Posterior cingulate gyrus (tissue), 11 donors: Measurements from ENCODE around the gene LRRC49.
"Not testable (repeated sequence)": the region's sequence is repeated elsewhere in the genome, so short reads cannot be mapped to it uniquely, and the experiment has no call there.

Source experiments
- DNase-seq, 10 donors: peaks; one replicate each; pipeline versions ENCODE4 v3.0.0 to v3.0.0-alpha.2; 2020 to 2021; ENCODE audit warnings: mixed read lengths in 3 of 10
- intact Hi-C: fragments of 100-400 bp; cut with DNase I; formaldehyde crosslinking; loops from one replicate; pipeline ENCODE4 v1.15.1; 2023

LRRC49 gene

DNA sequence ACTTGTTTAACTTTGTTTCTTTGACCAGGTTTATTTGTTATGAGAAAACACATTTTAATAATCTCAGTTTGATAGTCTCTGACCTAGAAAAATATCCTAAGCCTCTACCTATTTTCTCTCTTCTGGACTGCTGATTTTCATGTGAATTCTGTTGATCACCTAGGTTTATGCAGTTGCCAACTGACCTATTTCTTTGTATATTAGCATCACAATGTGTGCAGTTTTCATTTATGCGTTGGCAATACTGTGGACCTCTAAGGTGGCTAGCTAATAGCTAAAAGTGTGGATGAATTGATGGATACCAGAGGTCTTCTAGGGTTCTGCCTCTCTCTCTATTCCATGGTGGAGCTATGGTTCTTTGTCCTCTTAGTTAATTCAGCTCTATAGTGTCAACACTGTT, 72.1 kb downstream of the LRRC49 start:
- no peak for DNase-seq
- intact Hi-C loops, result no loop called here

DNA sequence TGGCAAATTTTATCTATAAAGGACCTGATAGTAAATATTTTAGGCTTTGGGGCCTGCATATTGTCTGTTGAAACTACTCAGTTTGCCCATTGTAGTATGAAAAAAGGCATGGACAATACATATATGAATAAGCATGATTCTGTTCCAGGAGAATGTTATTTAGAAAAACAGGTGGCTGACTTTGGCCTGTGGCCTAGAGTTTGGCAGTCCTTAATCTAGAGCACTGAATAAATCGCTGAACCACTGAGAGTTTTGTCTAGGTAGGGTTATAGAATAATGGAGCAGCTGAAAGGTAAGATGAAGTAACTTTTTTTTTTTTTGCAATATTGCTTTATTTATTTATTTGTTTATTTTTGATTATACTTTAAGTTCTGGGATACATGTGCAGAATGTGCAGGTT, 75.0 kb downstream of the LRRC49 start:
- intact Hi-C loops, result no loop called here
- DNase-seq, result no peak

DNA sequence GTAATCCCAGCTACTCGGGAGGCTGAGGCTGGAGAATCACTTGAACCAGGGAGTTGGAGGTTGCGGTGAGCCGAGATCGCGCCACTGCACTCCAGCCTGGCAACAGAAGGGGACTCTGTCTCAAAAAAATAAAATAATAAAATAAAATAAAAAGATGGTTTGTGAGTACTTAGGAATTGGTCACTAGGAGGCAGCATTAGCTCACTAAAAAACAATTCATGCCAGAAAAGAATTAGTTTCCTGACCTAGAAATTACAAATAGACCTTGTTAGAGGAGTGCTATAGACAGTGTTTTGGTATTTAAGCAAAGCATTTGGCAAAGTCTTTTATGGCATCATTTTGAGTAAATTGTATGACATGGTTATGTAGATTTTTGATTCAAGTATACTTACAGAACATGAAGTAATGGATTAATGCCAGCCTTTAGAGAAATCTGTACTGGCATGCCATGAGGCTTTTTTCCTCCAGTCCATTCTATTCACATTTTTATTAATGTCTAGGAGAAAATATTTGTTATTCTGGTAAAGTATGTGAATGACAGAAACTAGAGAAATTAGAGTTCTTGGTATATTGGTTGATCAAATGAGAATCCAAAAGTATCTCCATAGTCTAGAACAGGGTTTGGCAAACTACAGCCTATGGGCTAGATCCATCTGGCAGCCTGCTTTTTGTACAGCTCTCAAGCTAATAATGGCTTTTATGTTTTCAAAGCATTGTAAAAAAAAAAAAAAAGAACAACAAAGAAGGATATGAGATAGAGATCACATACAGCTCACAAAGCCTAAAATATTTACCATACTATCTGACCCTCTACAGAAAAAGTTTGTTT, 81.6 kb downstream of the LRRC49 start:
- DNase-seq, result no peak
- intact Hi-C loops, result loop anchor here (10.0 kb wide), 1 partner anchor 471 kb away; no protein-coding TSS in a partner anchor

DNA sequence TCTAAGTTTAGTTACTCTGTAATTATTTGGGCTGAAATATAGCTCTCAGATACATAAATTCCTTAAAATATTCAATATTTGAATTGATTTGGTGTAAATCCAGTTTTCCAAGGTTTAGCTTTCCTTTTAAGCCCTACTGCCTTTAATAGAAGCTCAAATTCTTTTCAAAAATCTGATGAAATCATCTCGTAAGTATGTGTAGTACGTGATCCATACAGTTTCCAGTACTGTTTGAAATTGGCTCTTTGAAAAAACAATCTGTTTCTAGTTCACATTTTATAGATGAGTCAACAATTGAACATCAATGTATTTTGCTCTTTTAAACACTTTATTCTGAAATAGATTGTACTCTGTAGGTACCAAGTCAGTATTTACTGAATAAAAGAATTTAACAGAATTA, 84.2 kb downstream of the LRRC49 start:
- no peak for DNase-seq
- intact Hi-C loops, result loop anchor here (10.0 kb wide), 1 partner anchor 468 kb away; no protein-coding TSS in a partner anchor

DNA sequence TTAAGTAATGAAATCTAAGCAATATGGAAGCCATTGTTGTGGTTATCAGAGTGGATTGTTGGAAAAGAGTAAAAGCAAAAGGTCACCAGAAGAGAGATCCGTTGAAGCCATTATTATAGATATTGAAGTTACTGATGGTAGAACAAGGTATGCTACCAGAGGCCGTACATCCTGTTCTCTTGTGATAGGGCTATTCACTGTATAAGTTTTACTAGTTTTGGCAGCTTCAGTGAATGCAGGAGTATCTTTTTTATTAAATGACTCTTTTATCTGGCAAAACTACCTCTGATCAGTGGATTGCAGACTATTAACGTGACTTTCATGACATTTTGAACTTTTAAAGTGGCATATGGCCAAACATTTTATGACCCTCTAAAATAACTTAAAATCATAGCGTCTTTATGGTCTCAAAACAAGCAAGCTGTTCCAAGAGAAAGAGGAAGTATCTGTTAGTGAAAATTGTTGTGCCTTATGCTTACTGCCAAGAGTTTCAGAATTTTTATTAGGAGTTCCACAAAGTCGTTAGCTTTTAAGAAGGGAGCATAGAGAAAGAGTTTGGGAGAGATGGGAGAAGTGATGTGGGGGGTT, 102.9 kb downstream of the LRRC49 start:
- no peak for DNase-seq

DNA sequence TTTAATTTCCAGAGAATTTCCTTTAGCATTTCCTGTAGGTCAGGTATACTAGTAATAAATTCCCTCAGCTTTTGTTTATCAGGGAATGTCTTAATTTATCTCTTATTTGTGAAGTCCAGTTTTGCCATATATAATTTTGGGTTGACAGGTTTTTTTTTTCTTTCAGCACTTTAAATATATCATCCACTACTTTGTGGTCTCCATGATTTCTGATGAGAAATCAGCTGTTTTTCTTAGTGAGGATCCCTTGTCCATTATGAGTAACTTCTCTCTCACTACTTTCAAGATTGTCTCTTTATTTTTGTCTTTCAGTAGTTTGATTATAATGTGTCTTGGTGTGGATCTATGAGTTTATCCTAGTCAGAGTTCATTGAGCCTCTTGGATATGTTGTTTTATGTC, 105.7 kb downstream of the LRRC49 start:
- DNase-seq, result no peak
- intact Hi-C loops, result no loop called here

More for the DNA sequence above, 102.9 kb downstream of the LRRC49 start:
- intact Hi-C loops, result no loop called here

DNA sequence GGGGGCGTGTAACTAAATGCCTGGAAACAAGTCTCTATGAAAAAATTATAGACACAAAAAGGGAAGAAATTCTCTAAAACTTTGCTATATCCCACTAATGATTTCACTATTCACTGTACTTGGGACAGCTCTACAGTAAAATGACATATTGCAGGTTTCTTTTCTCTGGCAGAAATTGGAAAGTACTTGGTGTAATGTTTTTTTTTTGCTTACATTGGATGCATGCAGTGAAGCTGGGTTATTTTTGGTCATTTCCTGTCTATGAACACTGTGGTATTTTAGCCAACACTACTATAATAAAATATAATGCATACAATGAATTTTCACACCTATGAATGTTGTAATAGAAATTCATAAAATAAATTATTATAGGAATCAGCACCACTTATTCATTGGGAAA, 109.7 kb downstream of the LRRC49 start:
- no peak for DNase-seq
- intact Hi-C loops, result no loop called here

DNA sequence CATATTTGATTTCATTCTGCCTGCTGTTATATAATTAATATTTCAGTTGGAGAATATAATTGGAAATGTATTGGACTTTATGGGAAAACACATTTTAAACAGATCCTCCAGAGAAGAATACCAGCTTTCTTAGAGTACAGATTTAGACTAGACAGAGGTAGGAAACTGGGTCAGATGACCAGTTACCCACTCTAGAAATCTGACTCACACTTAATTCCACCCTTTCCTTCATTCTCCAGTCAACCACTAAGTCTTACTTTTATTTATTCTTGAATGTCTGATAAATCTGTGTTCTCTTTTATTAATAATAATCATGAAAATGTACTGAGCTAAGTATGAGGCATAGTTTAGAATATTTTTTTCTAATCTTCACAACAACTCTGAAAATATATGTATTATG, 110.7 kb downstream of the LRRC49 start:
- intact Hi-C loops, result no loop called here
- no peak for DNase-seq

DNA sequence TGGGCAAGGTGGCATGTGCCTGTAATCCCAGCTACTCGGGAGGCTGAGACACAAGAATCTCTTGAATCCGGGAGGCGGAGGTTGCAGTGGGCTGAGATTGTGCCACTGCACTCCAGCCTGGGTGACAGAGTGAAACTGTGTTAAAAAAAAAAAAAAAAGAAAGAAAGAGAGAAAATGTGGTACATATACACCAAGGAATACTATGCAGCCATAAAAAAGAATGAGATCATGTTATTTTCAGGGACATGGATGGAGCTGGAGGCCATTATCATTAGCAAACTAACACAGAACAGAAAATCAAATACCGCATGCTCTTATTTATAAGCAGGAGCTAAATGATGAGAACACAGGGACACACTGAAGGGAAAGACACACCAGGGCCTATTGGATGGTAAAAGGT, 111.9 kb downstream of the LRRC49 start:
- DNase-seq, intact Hi-C loops: not testable (repeated sequence)

DNA sequence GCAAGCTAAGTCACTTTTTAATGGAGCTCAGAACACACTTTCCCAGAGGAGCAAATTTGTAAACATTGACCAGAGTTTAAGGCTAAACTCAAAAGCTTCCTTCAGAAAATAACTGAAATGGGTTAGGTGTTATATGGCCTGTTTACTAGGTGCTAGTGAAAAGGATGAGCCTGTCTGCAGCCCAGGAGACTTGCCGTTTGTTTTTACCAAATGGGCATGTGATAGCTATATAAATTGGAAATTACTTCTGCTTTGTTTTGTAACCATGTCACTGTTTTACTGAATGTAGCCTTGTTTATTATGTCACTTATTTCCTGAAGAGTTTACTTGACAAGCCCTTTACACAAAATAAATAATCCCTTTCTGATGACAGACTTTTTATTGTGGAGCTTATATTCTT, 113.3 kb downstream of the LRRC49 start:
- intact Hi-C loops, result no loop called here
- DNase-seq, result no peak

DNA sequence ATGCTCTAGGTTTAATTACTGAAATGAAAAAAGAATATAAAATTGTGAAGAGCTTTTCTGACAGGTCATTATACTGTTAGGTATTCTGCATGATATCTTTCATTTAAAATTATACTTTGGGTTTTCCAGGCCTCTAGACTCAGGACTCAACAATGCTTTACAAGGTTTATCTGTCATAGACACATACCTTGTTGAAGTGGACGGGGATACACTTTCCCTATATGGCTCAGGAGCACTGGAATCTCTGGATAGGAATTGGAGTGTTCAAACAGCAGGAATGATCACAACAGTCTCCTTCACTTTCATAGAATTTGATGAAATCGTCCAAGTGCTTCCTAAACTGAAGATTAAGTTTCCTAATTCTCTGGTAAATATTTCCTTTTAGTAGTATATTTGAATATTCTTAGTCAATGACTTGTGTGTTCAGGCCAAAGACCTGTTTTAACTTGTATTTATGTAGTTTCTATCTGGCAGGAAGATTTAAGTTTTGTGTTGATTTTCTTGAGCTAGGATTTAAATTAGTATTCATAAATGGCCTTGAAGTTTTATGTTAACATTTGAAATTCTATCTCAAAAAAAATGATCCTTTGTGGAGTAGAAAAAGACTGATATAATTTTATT, 115.7 kb downstream of the LRRC49 start:
- intact Hi-C loops, result no loop called here
- no peak for DNase-seq

DNA sequence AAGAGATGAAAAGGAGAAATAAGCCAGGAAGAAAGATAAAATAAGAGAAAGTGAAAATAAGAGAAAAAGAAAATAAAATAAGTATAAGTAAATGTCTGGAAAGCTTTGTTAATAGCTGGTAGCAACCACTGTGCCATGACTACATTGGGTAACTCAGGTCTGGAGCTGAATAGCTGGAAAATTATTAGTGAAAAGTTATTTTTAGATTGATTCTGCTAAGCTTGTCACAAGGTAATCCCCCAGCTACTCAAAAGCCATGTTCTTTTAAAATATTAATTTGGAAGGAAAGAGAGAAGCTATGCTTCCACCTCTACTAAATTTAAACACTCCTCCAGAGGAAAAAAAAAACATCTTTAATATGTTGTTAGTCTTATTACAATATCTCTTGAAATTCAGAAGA, 117.8 kb downstream of the LRRC49 start:
- DNase-seq, result no peak
- intact Hi-C loops, result no loop called here

DNA sequence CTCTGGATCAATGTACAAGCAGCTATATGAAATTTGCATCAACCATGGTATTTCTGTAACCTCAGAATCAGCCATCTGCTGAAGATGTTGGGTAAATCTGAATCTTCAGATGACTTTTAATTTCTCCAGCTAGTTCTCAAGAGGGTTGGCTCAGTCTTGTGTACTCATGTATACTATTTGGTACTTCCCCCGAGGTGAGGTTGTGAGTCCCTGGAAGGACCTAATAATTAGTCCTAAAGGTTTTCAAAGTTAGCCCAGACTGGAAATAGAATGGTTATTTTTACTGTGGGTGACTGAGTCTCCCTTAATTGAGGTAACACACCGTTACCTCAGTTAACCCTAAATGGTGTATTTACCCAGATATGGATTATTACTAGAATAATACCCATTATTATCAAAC, 118.4 kb downstream of the LRRC49 start:
- intact Hi-C loops, result no loop called here
- DNase-seq, result no peak

DNA sequence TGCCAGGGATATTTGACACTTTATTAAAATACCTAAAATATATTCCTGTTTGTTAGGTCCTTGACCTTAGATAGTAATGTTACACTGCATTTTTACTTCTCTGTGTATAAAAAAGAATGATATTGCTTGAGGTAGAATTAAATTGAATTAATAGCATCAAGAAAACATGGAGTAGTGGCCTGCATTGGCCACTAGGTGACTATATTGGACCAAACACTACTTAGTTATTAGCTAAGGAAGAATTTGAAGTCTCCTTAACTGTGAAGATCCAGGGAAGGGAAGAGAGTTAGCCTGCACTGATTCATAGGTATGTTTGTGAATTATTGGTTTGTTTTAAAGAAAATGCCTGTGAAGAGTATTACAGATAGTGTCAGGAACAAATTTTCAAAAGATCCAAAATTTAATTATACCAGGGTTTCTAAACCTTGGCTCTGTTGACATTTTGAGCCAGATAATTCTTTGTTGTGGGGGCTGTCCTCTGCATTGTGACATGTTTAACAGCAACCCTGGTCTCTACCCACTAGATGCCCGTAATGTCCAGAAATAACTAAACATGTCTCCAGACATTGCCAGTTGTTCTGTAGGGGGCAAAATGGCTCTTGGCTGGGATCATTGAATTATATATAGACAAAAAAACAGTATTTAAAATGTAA, 119.0 kb downstream of the LRRC49 start:
- no peak for DNase-seq
- intact Hi-C loops, result no loop called here

DNA sequence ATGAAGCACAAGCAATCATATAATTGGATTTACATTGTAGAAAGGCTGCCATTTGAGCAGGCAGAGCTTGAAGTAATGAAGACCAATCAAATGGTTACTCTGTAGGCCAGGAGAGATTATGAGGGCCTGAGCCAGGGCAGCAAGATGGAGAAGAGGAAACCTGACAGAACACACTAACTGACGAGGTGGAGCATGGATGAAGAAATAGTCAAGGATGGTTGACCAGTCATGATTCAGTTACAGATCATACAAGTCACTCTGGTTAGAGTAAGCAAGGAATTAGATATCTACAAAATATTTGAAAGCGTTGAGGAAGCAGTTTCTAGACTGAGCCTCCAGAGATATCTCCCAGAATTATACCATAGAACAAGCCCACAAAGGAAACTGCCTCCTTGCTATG, 120.8 kb downstream of the LRRC49 start:
- DNase-seq, result no peak
- intact Hi-C loops, result no loop called here

DNA sequence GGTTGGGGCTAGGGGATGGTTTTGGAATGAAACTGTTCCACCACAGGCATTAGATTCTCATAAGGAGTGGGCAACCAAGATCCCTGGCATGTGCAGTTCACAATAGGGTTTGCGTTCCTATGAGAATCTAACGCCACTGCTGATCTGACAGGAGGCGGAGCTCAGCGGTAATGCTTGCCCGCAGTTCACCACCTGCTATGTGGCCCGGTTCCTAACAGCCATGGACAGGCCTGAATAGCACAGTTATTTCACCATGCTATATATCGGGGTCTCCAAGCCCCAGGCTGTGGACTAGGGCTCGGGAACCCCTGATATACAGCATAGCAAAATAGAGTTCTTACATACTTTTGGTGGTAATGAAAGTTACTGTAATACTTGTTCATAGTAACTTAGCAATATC, 122.7 kb downstream of the LRRC49 start:
- no peak for DNase-seq
- intact Hi-C loops, result no loop called here

DNA sequence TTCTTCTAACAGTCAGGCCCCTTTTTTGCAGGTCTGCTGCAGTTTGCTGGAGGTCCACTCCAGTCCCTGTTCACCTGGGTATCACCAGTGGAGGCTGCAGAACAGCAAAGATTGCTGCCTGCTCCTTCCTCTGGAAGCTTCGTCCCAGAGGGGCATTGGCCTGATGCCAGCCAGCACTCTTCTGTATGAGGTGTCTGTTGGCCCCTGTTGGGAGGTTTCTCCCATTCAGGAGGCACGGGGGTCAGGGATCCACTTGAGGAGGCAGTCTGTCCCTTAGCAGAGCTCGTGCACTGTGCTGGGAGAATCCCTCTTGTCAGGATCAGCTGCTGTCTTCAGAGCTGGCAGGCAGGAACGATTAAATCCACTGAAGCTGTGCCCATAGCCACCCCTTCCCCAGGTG, 138.6 kb downstream of the LRRC49 start:
- peak in 1 of 10 donors; percentile 51 for DNase-seq
- intact Hi-C loops, result not testable (repeated sequence)

DNA sequence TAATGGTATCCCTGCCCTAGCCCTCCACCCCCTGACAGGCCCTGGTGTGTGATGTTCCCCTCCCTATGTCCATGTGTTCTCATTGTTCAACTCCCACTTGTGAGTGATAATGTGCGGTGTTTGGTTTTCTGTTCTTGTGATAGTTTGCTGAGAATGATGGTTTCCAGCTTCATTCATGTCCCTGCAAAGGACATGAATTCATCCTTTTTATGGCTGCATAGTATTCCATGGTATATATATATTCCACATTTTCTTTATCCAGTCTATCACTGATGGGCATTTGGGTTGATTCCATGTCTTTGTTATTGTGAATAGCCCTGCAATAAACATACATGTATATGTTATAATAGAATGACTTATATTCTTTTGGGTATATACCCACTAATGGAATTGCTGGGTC, 142.9 kb downstream of the LRRC49 start:
- DNase-seq, intact Hi-C loops: not testable (repeated sequence)

DNA sequence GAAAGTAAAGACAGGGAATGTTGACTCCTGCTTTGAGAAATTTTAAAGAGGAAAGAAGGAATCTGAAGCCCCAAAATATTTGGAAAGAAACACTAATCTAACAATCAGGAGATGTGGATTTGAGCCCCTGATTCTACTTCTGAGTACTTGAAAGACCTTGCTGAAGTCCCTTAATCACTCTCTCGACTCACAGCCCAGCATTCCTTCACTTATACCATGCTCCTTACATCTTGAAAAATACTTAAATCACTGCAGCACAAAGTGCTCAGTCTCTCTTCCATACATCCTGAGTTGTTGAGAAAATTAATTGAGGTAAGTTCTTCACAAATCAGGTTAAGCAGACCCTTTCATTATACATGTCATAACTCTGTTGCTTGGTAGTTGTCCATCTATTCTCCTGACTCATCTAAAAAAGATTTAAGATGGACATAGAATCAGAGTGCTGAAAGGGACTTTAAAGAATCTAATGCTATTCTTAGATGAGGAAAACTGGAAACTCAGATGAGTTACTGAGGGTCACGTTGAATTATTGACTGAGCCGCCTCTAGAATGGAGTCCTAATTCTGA, 149.8 kb downstream of the LRRC49 start:
- DNase-seq, result no peak
- intact Hi-C loops, result no loop called here

DNA sequence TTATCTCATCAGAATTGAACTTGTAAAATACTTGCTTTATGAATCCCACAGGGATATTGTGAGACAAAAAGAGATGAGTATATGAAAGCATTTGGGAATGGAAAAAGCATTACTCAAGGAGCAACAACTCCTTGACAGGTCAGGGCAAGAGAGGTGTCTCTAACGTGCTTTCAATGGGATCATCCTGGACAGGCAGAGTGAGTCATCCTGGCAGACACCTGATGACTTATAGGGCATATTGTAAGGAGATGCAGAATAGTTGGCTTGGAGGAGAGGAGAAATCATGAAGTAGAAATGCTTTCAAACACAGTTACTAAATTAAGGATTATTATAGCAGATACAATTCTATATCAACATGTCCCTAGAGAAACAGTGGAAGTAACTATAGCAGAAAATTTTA, 150.7 kb downstream of the LRRC49 start:
- intact Hi-C loops, result no loop called here
- DNase-seq, result no peak

DNA sequence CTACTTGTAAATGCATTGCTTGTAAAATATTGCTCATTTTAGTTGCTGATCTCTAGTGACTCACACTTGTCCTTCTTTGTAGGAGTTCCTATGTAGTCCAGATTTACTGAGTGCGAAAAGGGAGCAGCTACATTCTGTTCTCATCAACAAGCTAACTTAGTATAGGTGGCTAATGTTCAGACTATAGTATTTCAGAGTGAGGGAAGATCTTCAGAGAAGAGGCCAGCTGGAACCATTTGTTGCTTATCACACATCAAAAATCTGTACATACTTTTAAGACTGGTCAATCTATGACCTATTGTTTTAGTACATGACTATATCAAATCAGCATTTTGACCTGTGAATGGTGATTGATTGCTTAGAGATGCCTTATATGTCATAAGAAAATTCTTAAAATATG, 151.4 kb downstream of the LRRC49 start:
- intact Hi-C loops, result no loop called here
- DNase-seq, result no peak
